HL-60 (cell line): ENCODE measurements around the gene DENND10.
"Not testable (repeated sequence)": the region's sequence is repeated elsewhere in the genome, so short reads cannot be mapped to it uniquely, and the experiment has no call there.

Source experiments
- CTCF ChIP-seq: IDR thresholded peaks from one replicate; pipeline ENCODE4 v1.5.1; 2011; ENCODE audit warnings: low read length, control low read depth, inconsistent platforms; ENCODE audit not compliant: insufficient read depth
- POLR2AphosphoS5 ChIP-seq: IDR thresholded peaks from 2 replicates; pipeline ENCODE4 v1.6.1; 2012; ENCODE audit warnings: low read depth
- REST ChIP-seq: IDR thresholded peaks from 2 replicates; pipeline ENCODE4 v1.6.1; 2012; ENCODE audit warnings: low read depth; ENCODE audit not compliant: insufficient replicate concordance

- not testable (repeated sequence) for TF ChIP-seq CTCF, REST, POLR2AphosphoS5
These were observed 2.0 kb downstream of the DENND10 start for GRCh38 chr10:119105899-119106298.
